GM23338 (cell line): Measurements from ENCODE around the gene MYBPC2. TPM values are rescaled to one million over a fixed set of nuclear protein-coding genes. Genes with fewer than 3 reads are reported as not detected.
"Not testable (repeated sequence)": the region's sequence is repeated elsewhere in the genome, so short reads cannot be mapped to it uniquely, and the experiment has no call there.

ENCODE experiments used
- ATAC-seq: fragments of 200-7000 bp; cut with Tn5 transposase; 3 replicates; pipeline ENCODE4 v1.9.1; 2020
- DNase-seq: peaks from one replicate; pipeline ENCODE4 v3.0.0-alpha.2; 2015; ENCODE audit warnings: low spot score
- H2AFZ ChIP-seq: fragments of 200-600 bp; sonication (generic); 2 replicates; pipeline ENCODE4 v1.8.0; 2016; ENCODE audit warnings: antibody characterized with exemption, mild to moderate bottlenecking, moderate library complexity
- H3F3A ChIP-seq: fragments of 200-600 bp; sonication (generic); replicated peaks from 2 replicates; pipeline ENCODE4 v1.8.0; 2017; ENCODE audit warnings: antibody characterized with exemption, mixed run types, low read depth
- H3K27ac ChIP-seq: fragments of 200-600 bp; sonication (generic); 2 replicates; pipeline ENCODE4 v1.6.1; 2016; ENCODE audit warnings: low read depth
- H3K27me3 ChIP-seq: fragments of 200-600 bp; sonication (generic); 2 replicates; pipeline ENCODE4 v1.8.0; 2016; ENCODE audit warnings: mild to moderate bottlenecking, mixed run types, moderate library complexity; ENCODE audit not compliant: insufficient read depth
- H3K36me3 ChIP-seq: fragments of 200-600 bp; sonication (generic); 2 replicates; pipeline ENCODE4 v1.8.0; 2016; ENCODE audit warnings: mild to moderate bottlenecking; ENCODE audit not compliant: insufficient read depth
- H3K4me1 ChIP-seq: fragments of 200-600 bp; sonication (generic); 2 replicates; pipeline ENCODE4 v1.8.0; 2016; ENCODE audit warnings: mild to moderate bottlenecking, moderate library complexity; ENCODE audit not compliant: insufficient read depth
- H3K4me2 ChIP-seq: fragments of 200-600 bp; sonication (generic); 2 replicates; pipeline ENCODE4 v1.7.1; 2017; ENCODE audit warnings: mixed run types
- H3K4me3 ChIP-seq: fragments of 200-600 bp; sonication (generic); 2 replicates; pipeline ENCODE4 v1.6.1; 2016; ENCODE audit warnings: mixed run types
- H3K79me2 ChIP-seq: fragments of 200-600 bp; sonication (generic); replicated peaks from 2 replicates; pipeline ENCODE4 v1.8.0; 2017; ENCODE audit warnings: mild to moderate bottlenecking; ENCODE audit not compliant: insufficient read depth
- H3K9me2 ChIP-seq: fragments of 200-600 bp; sonication (generic); 2 replicates; pipeline ENCODE4 v1.8.0; 2017; ENCODE audit not compliant: insufficient read depth
- H4K20me1 ChIP-seq: fragments of 200-600 bp; sonication (generic); replicated peaks from 2 replicates; pipeline ENCODE4 v1.8.0; 2017; ENCODE audit warnings: mild to moderate bottlenecking; ENCODE audit not compliant: insufficient read depth
- H3K27ac Mint-ChIP-seq: 2 replicates; pipeline ENCODE4 v1.8.0; 2020; ENCODE audit warnings: inconsistent platforms, mild to moderate bottlenecking, moderate library complexity, mixed read lengths
- H3K27me3 Mint-ChIP-seq: 3 replicates; pipeline ENCODE4 v1.8.0; 2022; ENCODE audit warnings: low read depth, mild to moderate bottlenecking, moderate library complexity, mixed read lengths, inconsistent platforms; ENCODE audit not compliant: insufficient read depth, poor library complexity
- H3K36me3 Mint-ChIP-seq: 3 replicates; pipeline ENCODE4 v1.8.0; 2021; ENCODE audit warnings: low read depth, mild to moderate bottlenecking, inconsistent platforms, moderate library complexity, mixed read lengths
- H3K4me1 Mint-ChIP-seq: 3 replicates; pipeline ENCODE4 v1.8.0; 2020; ENCODE audit warnings: mild to moderate bottlenecking, inconsistent platforms, mixed read lengths
- H3K4me3 Mint-ChIP-seq: 3 replicates; pipeline ENCODE4 v1.8.0; 2021; ENCODE audit warnings: moderate library complexity, mild to moderate bottlenecking, inconsistent platforms, mixed read lengths
- H3K9me3 Mint-ChIP-seq: 3 replicates; pipeline ENCODE4 v1.8.0; 2020; ENCODE audit warnings: moderate library complexity, mild to moderate bottlenecking, inconsistent platforms, mixed read lengths
- CTCF ChIP-seq, 2 experiments: fragments of 200-600 bp in 1 of 2; sonication (generic) in 1 of 2; conservative IDR thresholded peaks; 2 replicates each; pipeline versions ENCODE4 v1.5.1 to v1.6.1; 2016 to 2017; ENCODE audit warnings: antibody characterized with exemption in 2 of 2, low read depth in 2 of 2, mild to moderate bottlenecking in 2 of 2, moderate library complexity in 1 of 2
- ETS1 ChIP-seq: IDR thresholded peaks from 2 replicates; pipeline ENCODE4 v1.6.1; 2016; ENCODE audit warnings: antibody characterized with exemption
- STAT1 ChIP-seq: IDR thresholded peaks from one replicate; pipeline ENCODE4 v1.6.1; 2016; ENCODE audit warnings: antibody characterized with exemption; ENCODE audit not compliant: unreplicated experiment
- ZNF331 ChIP-seq: fragments of 250-450 bp; sonication (Bioruptor Pico); IDR thresholded peaks from 2 replicates; pipeline ENCODE4 v1.5.0; 2020; ENCODE audit warnings: low read depth, mild to moderate bottlenecking, moderate library complexity
- ZNF462 ChIP-seq: fragments of 250-450 bp; sonication (Bioruptor Pico); IDR thresholded peaks from 2 replicates; pipeline ENCODE4 v1.5.0; 2020; ENCODE audit warnings: mild to moderate bottlenecking, moderate library complexity
- polyA plus RNA-seq: library from polyadenylated mRNA; unstranded; fragments of >200 nt; fragmentation: Nextera tagmentation; extraction: Ambion mirVana; gene quantifications from 2 replicates; pipeline ENCODE4 v1.2.1, GENCODE V29; 2016
- total RNA-seq: library from RNA; depleted of rRNA; stranded (reverse); fragments of >200 nt; shearing (Covaris generic); gene quantifications from 2 replicates; pipeline ENCODE4 v1.2.3, GENCODE V29; 2014

The MYBPC2 gene
- total and polyA plus RNA-seq, 2 experiments from 2014 or later, result 4.2 to 5.9 TPM

- Histone ChIP-seq H3F3A (0 out of 2 replicates have a peak, but pooled peaks cover 6% of the 10 kb centered on the region), H3K4me2 (no peak overlapping the region), H3K4me3 (no peak overlapping the region), H3K9me2 (0 out of 2 replicates have a peak, but pooled peaks cover 3% of the 10 kb centered on the region), H3K27ac (no peak overlapping the region), H4K20me1 (no peaks in the 10 kb centered on the region), H3K36me3 (no peaks in the 10 kb centered on the region), H3K4me1 (peaks cover 19% of the 10 kb centered on the region), H2AFZ (no peak overlapping the region), H3K79me2 (no peaks in the 10 kb centered on the region), H3K27me3 (peaks cover 5% of the 10 kb centered on the region)
- TF ChIP-seq STAT1, result no peak
- no peak for TF ChIP-seq ZNF331 (CRISPR knock-in tag)
- H3K4me1 Mint-ChIP-seq, result peaks cover 15% of the 10 kb centered on the region
- H3K27me3 Mint-ChIP-seq, result peaks cover 18% of the 10 kb centered on the region
- peaks cover 15% of the 10 kb centered on the region for H3K36me3 Mint-ChIP-seq
- H3K4me3 Mint-ChIP-seq, result no peak overlapping the region
- peaks cover 40% of the 10 kb centered on the region for H3K9me3 Mint-ChIP-seq
- H3K27ac Mint-ChIP-seq, result no peak overlapping the region
- DNase-seq (no peak), ATAC-seq (no peak)
Measured at GRCh38 chr19:50435627-50436026, 2.9 kb downstream of the MYBPC2 start.

GRCh38 chr19:50437862-50438449 is 5.3 kb downstream of the MYBPC2 start:
- H3K27ac Mint-ChIP-seq, result no peak overlapping the region
- Histone ChIP-seq H4K20me1 (no peaks in the 10 kb centered on the region), H3K27me3 (no peaks in the 10 kb centered on the region), H3K9me2 (0 out of 2 replicates have a peak, but pooled peaks cover 3% of the 10 kb centered on the region), H3K4me2 (no peak overlapping the region), H3K4me3 (no peak overlapping the region), H2AFZ (no peak overlapping the region), H3K27ac (no peak overlapping the region), H3K79me2 (no peaks in the 10 kb centered on the region), H3K4me1 (peaks cover 5% of the 10 kb centered on the region), H3K36me3 (no peaks in the 10 kb centered on the region), H3F3A (no peaks in the 10 kb centered on the region)
- H3K4me3 Mint-ChIP-seq, result no peak overlapping the region
- peaks cover 3% of the 10 kb centered on the region for H3K4me1 Mint-ChIP-seq
- H3K27me3 Mint-ChIP-seq, result peaks cover 16% of the 10 kb centered on the region
- TF ChIP-seq ETS1, result no peak
- TF ChIP-seq CTCF (conservative IDR thresholded peaks at IDR 0.05; ENCODE audit: low read depth in 2 of 2), result no peak
- TF ChIP-seq ZNF462, result no peak
- H3K36me3 Mint-ChIP-seq, result peaks cover 24% of the 10 kb centered on the region
- ATAC-seq (no peak), DNase-seq (no peak)
- H3K9me3 Mint-ChIP-seq, result peaks cover 59% of the 10 kb centered on the region

GRCh38 chr19:50439130-50439529 is 6.4 kb downstream of the MYBPC2 start:
- not testable (repeated sequence) for H3K4me3 Mint-ChIP-seq, H3K4me1 ChIP-seq, H3K27me3 ChIP-seq, H3F3A ChIP-seq, H2AFZ ChIP-seq, H3K4me1 Mint-ChIP-seq, H3K9me2 ChIP-seq, H3K79me2 ChIP-seq, ATAC-seq, H3K27ac ChIP-seq, H4K20me1 ChIP-seq, H3K36me3 ChIP-seq, DNase-seq, H3K4me2 ChIP-seq, H3K27ac Mint-ChIP-seq, H3K4me3 ChIP-seq
- peaks cover 11% of the 10 kb centered on the region for H3K27me3 Mint-ChIP-seq
- H3K9me3 Mint-ChIP-seq, result peaks cover 70% of the 10 kb centered on the region
- peaks cover 32% of the 10 kb centered on the region for H3K36me3 Mint-ChIP-seq
